HG03135 (cell line): ENCODE measurements around the gene ENTPD1.
A peak's percentile ranks its signal among the peaks of the same experiment; 100 is the strongest.
"Not testable (repeated sequence)": the region's sequence is repeated elsewhere in the genome, so short reads cannot be mapped to it uniquely, and the experiment has no call there.

Source experiments
- ATAC-seq: cut with Tn5 transposase; IDR thresholded peaks from one replicate; pipeline ENCODE4 v1.9.1; 2021; ENCODE audit warnings: mild to moderate bottlenecking, moderate library complexity; ENCODE audit not compliant: unreplicated experiment

The ENTPD1 gene

GRCh38 chr10:95793401-95794045, 37.6 kb downstream of the ENTPD1 start:
- peak; percentile 41 for ATAC-seq

DNA sequence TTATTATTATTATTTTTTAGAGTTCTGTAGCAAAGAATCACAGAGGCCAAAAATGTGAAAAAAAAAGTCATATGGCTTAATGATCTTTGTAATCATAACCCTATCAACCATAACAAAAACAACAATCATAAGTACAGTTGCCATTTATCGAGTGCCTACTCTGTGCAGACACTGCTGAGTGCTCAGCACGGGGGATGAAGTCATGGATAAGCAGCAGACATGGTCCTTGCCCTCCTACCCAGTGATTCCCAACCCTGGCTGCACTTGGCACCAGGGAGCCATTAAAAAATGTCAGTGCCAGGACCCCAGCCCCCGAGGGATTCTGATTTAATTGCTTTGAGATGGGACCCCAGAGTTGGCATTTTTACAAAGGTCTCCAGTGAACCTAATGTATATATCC, 38.2 kb downstream of the ENTPD1 start:
- no peak for ATAC-seq

GRCh38 chr10:95795602-95796001, 39.6 kb downstream of the ENTPD1 start:
- no peak for ATAC-seq

- ATAC-seq = no peak
Measured at GRCh38 chr10:95796504-95796903, 40.5 kb downstream of the ENTPD1 start.

GRCh38 chr10:95798096-95798855, 42.3 kb downstream of the ENTPD1 start:
- ATAC-seq = no peak

DNA sequence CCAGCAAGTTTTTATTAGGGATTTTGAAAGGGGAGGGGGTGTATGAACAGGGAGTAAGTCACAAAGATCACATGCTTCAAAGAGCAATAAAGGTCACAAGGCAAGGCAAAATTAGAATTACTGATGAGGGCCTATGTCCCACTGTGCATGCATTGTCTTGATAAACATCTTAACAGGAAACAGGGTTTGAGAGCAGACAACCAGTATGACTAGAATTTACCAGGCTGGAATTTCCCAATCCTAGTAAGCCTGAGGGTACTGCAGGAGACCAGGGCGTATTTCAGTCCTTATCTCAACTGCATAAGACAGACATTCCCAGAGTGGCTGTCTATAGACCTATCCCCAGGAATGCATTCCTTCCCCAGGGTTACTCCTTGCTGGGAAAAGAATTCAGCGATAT, 44.3 kb downstream of the ENTPD1 start:
- ATAC-seq = not testable (repeated sequence)

GRCh38 chr10:95806687-95807380, 50.9 kb downstream of the ENTPD1 start:
- not testable (repeated sequence) for ATAC-seq

DNA sequence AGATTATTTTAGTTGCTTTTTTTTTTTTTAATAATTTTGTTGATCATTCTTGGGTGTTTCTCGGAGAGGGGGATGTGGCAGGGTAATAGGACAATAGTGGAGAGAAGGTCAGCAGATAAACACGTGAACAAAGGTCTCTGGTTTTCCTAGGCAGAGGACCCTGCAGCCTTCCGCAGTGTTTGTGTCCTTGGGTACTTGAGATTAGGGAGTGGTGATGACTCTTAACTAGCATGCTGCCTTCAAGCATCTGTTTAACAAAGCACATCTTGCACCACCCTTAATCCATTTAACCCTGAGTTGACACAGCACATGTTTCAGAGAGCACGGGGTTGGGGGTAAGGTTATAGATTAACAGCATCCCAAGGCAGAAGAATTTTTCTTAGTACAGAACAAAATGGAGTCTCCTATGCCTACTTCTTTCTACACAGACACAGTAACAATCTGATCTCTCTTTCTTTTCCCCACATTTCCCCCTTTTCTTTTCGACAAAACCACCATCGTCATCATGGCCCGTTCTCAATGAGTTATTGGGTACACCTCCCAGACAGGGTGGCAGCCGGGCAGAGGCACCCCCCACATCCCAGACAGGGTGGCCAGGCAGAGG, 52.8 kb downstream of the ENTPD1 start:
- not testable (repeated sequence) for ATAC-seq

- ATAC-seq = no peak
Measured at GRCh38 chr10:95809370-95810197, 53.6 kb downstream of the ENTPD1 start.

- ATAC-seq = no peak
Measured at GRCh38 chr10:95810198-95810976, 54.4 kb downstream of the ENTPD1 start.

DNA sequence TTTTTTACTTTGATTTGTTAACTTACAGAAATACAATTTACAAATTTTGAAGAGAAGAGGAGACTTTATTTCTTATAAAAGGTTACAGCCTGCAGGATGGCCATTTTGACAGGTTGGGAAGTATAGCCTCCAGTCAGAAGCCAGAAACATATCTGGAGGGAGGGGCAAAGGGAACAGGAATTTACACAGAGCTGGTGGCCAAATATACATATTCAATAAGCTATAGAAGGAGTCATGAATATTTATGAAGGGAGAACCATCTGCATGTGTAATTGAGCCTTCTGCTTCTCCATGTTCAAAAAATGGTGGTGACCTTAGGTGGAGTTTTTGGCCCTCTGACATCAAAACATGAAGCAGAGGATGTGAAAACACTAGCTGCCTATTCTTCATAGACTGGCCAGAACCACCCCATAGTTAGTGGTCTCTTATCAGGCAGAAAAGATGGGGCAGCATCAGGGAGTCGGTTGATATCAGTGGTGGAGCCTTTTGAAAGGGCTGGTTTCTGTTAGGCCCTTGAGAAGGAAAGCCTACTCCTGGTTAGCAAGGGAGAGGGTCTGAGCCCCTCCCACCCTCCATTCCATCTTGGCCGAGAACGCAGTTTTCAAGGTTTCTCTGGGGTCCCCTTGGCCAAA, 57.2 kb downstream of the ENTPD1 start:
- no peak for ATAC-seq

DNA sequence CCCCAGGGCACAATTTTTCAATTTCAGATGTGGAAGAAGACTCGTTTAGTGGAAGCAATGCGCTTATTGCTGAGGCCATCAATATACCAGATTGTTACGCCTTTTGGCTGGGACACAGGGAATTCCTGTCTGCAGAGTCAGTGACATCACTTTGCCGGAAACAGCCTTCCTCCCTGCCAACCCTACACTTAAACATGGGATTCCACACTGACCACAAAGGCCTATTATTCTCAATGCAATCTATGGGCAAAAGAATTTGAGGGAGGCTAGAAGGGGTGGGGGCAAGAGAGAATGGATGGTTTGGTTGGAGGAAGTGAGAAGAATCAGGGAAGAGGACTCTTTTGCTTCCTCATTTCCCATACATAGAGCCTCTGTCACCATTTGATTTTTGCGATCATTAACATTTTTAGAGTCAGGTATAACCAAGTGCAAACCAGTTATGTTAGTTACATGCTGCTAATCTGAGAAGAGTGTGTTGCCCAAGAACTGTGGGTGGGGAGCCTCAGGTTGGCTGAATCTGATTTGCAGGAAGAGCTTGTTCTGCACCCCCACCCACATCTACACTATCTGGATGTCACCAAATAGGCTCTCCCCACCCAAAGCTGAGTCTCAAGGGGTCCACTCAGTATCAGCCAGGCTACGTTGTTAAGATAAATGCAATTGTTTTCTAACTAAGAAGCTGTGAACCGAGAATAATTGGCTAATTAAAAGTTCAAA, 58.2 kb downstream of the ENTPD1 start:
- ATAC-seq = no peak

DNA sequence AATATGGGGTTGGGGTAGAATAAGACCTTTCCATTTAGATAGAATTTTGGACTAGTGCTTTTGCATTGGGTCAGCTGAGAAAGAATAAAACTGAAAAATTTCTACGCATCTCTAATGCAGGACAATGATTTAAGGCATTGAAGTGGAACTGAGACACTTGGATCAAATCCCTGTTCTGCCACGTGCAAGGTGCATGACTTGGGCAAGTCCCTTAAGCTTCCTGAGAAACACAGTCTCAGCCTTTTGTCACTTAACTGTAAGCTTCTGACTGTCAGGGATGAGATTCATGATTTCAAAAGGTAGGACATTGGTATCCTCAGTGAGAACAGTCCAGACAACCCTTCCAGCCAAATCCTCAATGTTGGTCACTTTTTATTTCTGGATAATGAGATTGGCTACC, 59.2 kb downstream of the ENTPD1 start:
- ATAC-seq = no peak

GRCh38 chr10:95815701-95816240, 59.8 kb downstream of the ENTPD1 start:
- no peak for ATAC-seq

GRCh38 chr10:95818010-95818409, 62.0 kb downstream of the ENTPD1 start:
- no peak for ATAC-seq

DNA sequence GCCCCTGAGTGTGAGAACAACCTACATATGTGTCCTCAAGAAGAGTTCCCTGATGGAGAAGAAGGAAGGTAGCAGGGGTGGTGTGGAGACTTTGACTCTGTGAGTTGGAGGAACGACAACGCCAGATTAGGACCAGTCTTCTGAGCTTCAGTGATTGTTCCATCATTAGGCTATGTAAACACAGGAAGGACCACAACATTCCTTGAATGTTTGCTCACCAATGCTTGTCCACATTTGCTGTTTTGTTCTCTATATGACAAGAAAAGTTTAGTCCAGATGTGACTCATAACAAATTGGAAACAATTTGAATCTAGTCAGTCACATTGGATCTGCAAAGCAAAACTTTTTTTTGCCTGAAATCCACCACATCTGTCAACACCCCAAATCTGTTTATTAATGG, 62.7 kb downstream of the ENTPD1 start:
- no peak for ATAC-seq

- ATAC-seq = no peak
Measured at GRCh38 chr10:95819620-95820329, 63.8 kb downstream of the ENTPD1 start.

DNA sequence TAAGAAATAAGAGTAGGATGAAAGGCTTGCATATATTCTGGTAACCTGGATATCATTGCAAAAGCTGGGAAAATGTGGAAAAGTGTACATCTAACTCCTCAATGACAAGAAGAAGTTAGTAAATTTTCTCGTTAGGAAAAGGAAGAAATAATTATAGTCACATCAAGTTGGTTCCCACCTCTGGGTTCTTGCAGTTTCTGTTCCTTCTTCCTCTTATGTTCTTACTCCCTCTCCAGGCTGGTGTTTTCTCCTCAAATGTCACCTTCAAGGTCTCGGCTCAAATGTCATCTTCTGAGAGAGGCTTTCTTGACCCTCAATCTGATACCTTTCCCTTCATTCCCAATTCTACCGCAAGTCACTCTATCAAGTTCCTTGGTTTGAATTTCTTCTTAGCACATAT, 64.4 kb downstream of the ENTPD1 start:
- ATAC-seq = no peak
